ENCODE results near the gene RIF1.

RIF1 gene

GRCh38 chr2:151422917-151423439 lies 13.3 kb downstream of the RIF1 start:
- H3K27ac ChIP-seq (ENCODE audit: low read depth, low read length) = no peak overlapping the region

GRCh38 chr2:151423760-151424159 lies 14.1 kb downstream of the RIF1 start:
- peaks cover 98% of the 10 kb centered on the region for H3K36me3 ChIP-seq (ENCODE audit: control insufficient read depth, insufficient read depth, low read length)
- no peaks in the 10 kb centered on the region for H3K9me3 ChIP-seq (ENCODE audit: control insufficient read depth, insufficient read depth, low read depth, low read length)
- H3K27ac ChIP-seq (ENCODE audit: low read depth, low read length) = no peak overlapping the region
- no peak overlapping the region for H3K4me3 ChIP-seq (ENCODE audit: low read depth, low read length)
- no peaks in the 10 kb centered on the region for H3K4me1 ChIP-seq (ENCODE audit: control insufficient read depth, insufficient read depth, low read length)
- H3K9ac ChIP-seq (ENCODE audit: low read length) = no peak overlapping the region
- H3K27me3 ChIP-seq (ENCODE audit: control insufficient read depth, insufficient read depth, low read length) = no peaks in the 10 kb centered on the region

More at GRCh38 chr2:151422917-151423439, 13.3 kb downstream of the RIF1 start:
- Histone ChIP-seq H3K4me3 (ENCODE audit: low read depth, low read length) (no peak overlapping the region), H3K9ac (ENCODE audit: low read length) (no peak overlapping the region), H3K9me3 (ENCODE audit: control insufficient read depth, insufficient read depth, low read depth, low read length) (no peaks in the 10 kb centered on the region), H3K4me1 (ENCODE audit: control insufficient read depth, insufficient read depth, low read length) (no peaks in the 10 kb centered on the region), H3K36me3 (ENCODE audit: control insufficient read depth, insufficient read depth, low read length) (peaks cover 99% of the 10 kb centered on the region), H3K27me3 (ENCODE audit: control insufficient read depth, insufficient read depth, low read length) (no peaks in the 10 kb centered on the region)

- Histone ChIP-seq H3K9me3 (ENCODE audit: control insufficient read depth, insufficient read depth, low read depth, low read length) (no peaks in the 10 kb centered on the region), H3K27ac (ENCODE audit: low read depth, low read length) (no peak overlapping the region), H3K4me3 (ENCODE audit: low read depth, low read length) (no peak overlapping the region), H3K9ac (ENCODE audit: low read length) (no peak overlapping the region), H3K4me1 (ENCODE audit: control insufficient read depth, insufficient read depth, low read length) (no peaks in the 10 kb centered on the region), H3K36me3 (ENCODE audit: control insufficient read depth, insufficient read depth, low read length) (peaks cover 92% of the 10 kb centered on the region), H3K27me3 (ENCODE audit: control insufficient read depth, insufficient read depth, low read length) (no peaks in the 10 kb centered on the region)
Observed at GRCh38 chr2:151437630-151438029, 27.9 kb downstream of the RIF1 start.

GRCh38 chr2:151438506-151438905 lies 28.8 kb downstream of the RIF1 start:
- Histone ChIP-seq H3K4me1 (ENCODE audit: control insufficient read depth, insufficient read depth, low read length) (no peaks in the 10 kb centered on the region), H3K27ac (ENCODE audit: low read depth, low read length) (no peak overlapping the region), H3K9me3 (ENCODE audit: control insufficient read depth, insufficient read depth, low read depth, low read length) (no peaks in the 10 kb centered on the region), H3K9ac (ENCODE audit: low read length) (no peak overlapping the region), H3K36me3 (ENCODE audit: control insufficient read depth, insufficient read depth, low read length) (peaks cover 93% of the 10 kb centered on the region), H3K4me3 (ENCODE audit: low read depth, low read length) (no peak overlapping the region), H3K27me3 (ENCODE audit: control insufficient read depth, insufficient read depth, low read length) (no peaks in the 10 kb centered on the region)

- Histone ChIP-seq H3K36me3 (ENCODE audit: control insufficient read depth, insufficient read depth, low read length) (peaks cover 93% of the 10 kb centered on the region), H3K27ac (ENCODE audit: low read depth, low read length) (no peak overlapping the region)
Observed at GRCh38 chr2:151439127-151439526, 29.4 kb downstream of the RIF1 start.

GRCh38 chr2:151459358-151459757 lies 49.7 kb downstream of the RIF1 start:
- no peak overlapping the region for H3K9ac ChIP-seq (ENCODE audit: low read length)
- peaks cover 4% of the 10 kb centered on the region; the same call in 1 of the 2 replicates for H3K4me1 ChIP-seq (ENCODE audit: control insufficient read depth, insufficient read depth, low read length)
- H3K27me3 ChIP-seq (ENCODE audit: control insufficient read depth, insufficient read depth, low read length) = no peaks in the 10 kb centered on the region
- H3K4me3 ChIP-seq (ENCODE audit: low read depth, low read length) = no peak overlapping the region
- H3K36me3 ChIP-seq (ENCODE audit: control insufficient read depth, insufficient read depth, low read length) = peaks cover 98% of the 10 kb centered on the region
- H3K9me3 ChIP-seq (ENCODE audit: control insufficient read depth, insufficient read depth, low read depth, low read length) = no peaks in the 10 kb centered on the region
- H3K27ac ChIP-seq (ENCODE audit: low read depth, low read length) = no peak overlapping the region

More at GRCh38 chr2:151439127-151439526, 29.4 kb downstream of the RIF1 start:
- H3K4me3 ChIP-seq (ENCODE audit: low read depth, low read length) = no peak overlapping the region
- no peaks in the 10 kb centered on the region for H3K9me3 ChIP-seq (ENCODE audit: control insufficient read depth, insufficient read depth, low read depth, low read length)
- H3K4me1 ChIP-seq (ENCODE audit: control insufficient read depth, insufficient read depth, low read length) = no peaks in the 10 kb centered on the region
- H3K9ac ChIP-seq (ENCODE audit: low read length) = no peak overlapping the region
- H3K27me3 ChIP-seq (ENCODE audit: control insufficient read depth, insufficient read depth, low read length) = no peaks in the 10 kb centered on the region

- H3K27me3 ChIP-seq (ENCODE audit: control insufficient read depth, insufficient read depth, low read length) = no peaks in the 10 kb centered on the region
- peaks cover 99% of the 10 kb centered on the region for H3K36me3 ChIP-seq (ENCODE audit: control insufficient read depth, insufficient read depth, low read length)
- H3K4me3 ChIP-seq (ENCODE audit: low read depth, low read length) = no peak overlapping the region
- H3K4me1 ChIP-seq (ENCODE audit: control insufficient read depth, insufficient read depth, low read length) = peaks cover 4% of the 10 kb centered on the region; the same call in 1 of the 2 replicates
- H3K27ac ChIP-seq (ENCODE audit: low read depth, low read length) = no peak overlapping the region
- no peaks in the 10 kb centered on the region for H3K9me3 ChIP-seq (ENCODE audit: control insufficient read depth, insufficient read depth, low read depth, low read length)
- no peak overlapping the region for H3K9ac ChIP-seq (ENCODE audit: low read length)
Observed at GRCh38 chr2:151465771-151466170, 56.1 kb downstream of the RIF1 start.

GRCh38 chr2:151470556-151470955 lies 60.9 kb downstream of the RIF1 start:
- Histone ChIP-seq H3K27me3 (ENCODE audit: control insufficient read depth, insufficient read depth, low read length) (no peaks in the 10 kb centered on the region), H3K9ac (ENCODE audit: low read length) (no peak overlapping the region), H3K27ac (ENCODE audit: low read depth, low read length) (no peak overlapping the region), H3K4me3 (ENCODE audit: low read depth, low read length) (no peak overlapping the region), H3K36me3 (ENCODE audit: control insufficient read depth, insufficient read depth, low read length) (peaks cover 84% of the 10 kb centered on the region), H3K9me3 (ENCODE audit: control insufficient read depth, insufficient read depth, low read depth, low read length) (no peaks in the 10 kb centered on the region), H3K4me1 (ENCODE audit: control insufficient read depth, insufficient read depth, low read length) (no peaks in the 10 kb centered on the region)

GRCh38 chr2:151472966-151473365 lies 63.3 kb downstream of the RIF1 start:
- Histone ChIP-seq H3K4me1 (ENCODE audit: control insufficient read depth, insufficient read depth, low read length) (no peaks in the 10 kb centered on the region), H3K9me3 (ENCODE audit: control insufficient read depth, insufficient read depth, low read depth, low read length) (no peaks in the 10 kb centered on the region), H3K27ac (ENCODE audit: low read depth, low read length) (no peak overlapping the region), H3K36me3 (ENCODE audit: control insufficient read depth, insufficient read depth, low read length) (peaks cover 82% of the 10 kb centered on the region), H3K4me3 (ENCODE audit: low read depth, low read length) (no peak overlapping the region), H3K27me3 (ENCODE audit: control insufficient read depth, insufficient read depth, low read length) (no peaks in the 10 kb centered on the region), H3K9ac (ENCODE audit: low read length) (no peak overlapping the region)

- Histone ChIP-seq H3K36me3 (ENCODE audit: control insufficient read depth, insufficient read depth, low read length) (peaks cover 78% of the 10 kb centered on the region), H3K4me3 (ENCODE audit: low read depth, low read length) (no peak overlapping the region), H3K9ac (ENCODE audit: low read length) (no peak overlapping the region), H3K4me1 (ENCODE audit: control insufficient read depth, insufficient read depth, low read length) (no peaks in the 10 kb centered on the region), H3K27me3 (ENCODE audit: control insufficient read depth, insufficient read depth, low read length) (no peaks in the 10 kb centered on the region), H3K9me3 (ENCODE audit: control insufficient read depth, insufficient read depth, low read depth, low read length) (no peaks in the 10 kb centered on the region), H3K27ac (ENCODE audit: low read depth, low read length) (no peak overlapping the region)
Observed at GRCh38 chr2:151475071-151475470, 65.4 kb downstream of the RIF1 start.

- Histone ChIP-seq H3K4me3 (ENCODE audit: low read depth, low read length) (no peak overlapping the region), H3K9ac (ENCODE audit: low read length) (no peak overlapping the region), H3K36me3 (ENCODE audit: control insufficient read depth, insufficient read depth, low read length) (peaks cover 79% of the 10 kb centered on the region), H3K9me3 (ENCODE audit: control insufficient read depth, insufficient read depth, low read depth, low read length) (no peaks in the 10 kb centered on the region), H3K4me1 (ENCODE audit: control insufficient read depth, insufficient read depth, low read length) (no peaks in the 10 kb centered on the region), H3K27me3 (ENCODE audit: control insufficient read depth, insufficient read depth, low read length) (no peaks in the 10 kb centered on the region), H3K27ac (ENCODE audit: low read depth, low read length) (no peak overlapping the region)
Observed at GRCh38 chr2:151476287-151476686, 66.6 kb downstream of the RIF1 start.

- no peak overlapping the region for H3K4me3 ChIP-seq (ENCODE audit: low read depth, low read length)
- no peaks in the 10 kb centered on the region for H3K27me3 ChIP-seq (ENCODE audit: control insufficient read depth, insufficient read depth, low read length)
- no peak overlapping the region for H3K9ac ChIP-seq (ENCODE audit: low read length)
- no peaks in the 10 kb centered on the region for H3K4me1 ChIP-seq (ENCODE audit: control insufficient read depth, insufficient read depth, low read length)
- peaks cover 90% of the 10 kb centered on the region for H3K36me3 ChIP-seq (ENCODE audit: control insufficient read depth, insufficient read depth, low read length)
- no peak overlapping the region for H3K27ac ChIP-seq (ENCODE audit: low read depth, low read length)
- H3K9me3 ChIP-seq (ENCODE audit: control insufficient read depth, insufficient read depth, low read depth, low read length) = no peaks in the 10 kb centered on the region
Observed at GRCh38 chr2:151478011-151478410, 68.3 kb downstream of the RIF1 start.
